ENCODE data around the gene ATP6V1B1.
"Not testable (repeated sequence)": the region's sequence is repeated elsewhere in the genome, so short reads cannot be mapped to it uniquely, and the experiment has no call there.

- not testable (repeated sequence) for TF ChIP-seq CTCF (conservative IDR thresholded peaks at IDR 0.05; ENCODE audit: low read length); EZH2phosphoT487 (IDR thresholded peaks at IDR 0.05; ENCODE audit: borderline replicate concordance)
Observed at GRCh38 chr2:71011786-71012185, 76.1 kb downstream of the ATP6V1B1 start.

Data from Loucy (cell line).